GM21390 (cell line): ENCODE data around the gene RFFL.
"Not testable (repeated sequence)": the region's sequence is repeated elsewhere in the genome, so short reads cannot be mapped to it uniquely, and the experiment has no call there.

Experiments
- ATAC-seq: cut with Tn5 transposase; IDR thresholded peaks from one replicate; pipeline ENCODE4 v1.9.1; 2021; ENCODE audit not compliant: unreplicated experiment

RFFL gene, protein sequence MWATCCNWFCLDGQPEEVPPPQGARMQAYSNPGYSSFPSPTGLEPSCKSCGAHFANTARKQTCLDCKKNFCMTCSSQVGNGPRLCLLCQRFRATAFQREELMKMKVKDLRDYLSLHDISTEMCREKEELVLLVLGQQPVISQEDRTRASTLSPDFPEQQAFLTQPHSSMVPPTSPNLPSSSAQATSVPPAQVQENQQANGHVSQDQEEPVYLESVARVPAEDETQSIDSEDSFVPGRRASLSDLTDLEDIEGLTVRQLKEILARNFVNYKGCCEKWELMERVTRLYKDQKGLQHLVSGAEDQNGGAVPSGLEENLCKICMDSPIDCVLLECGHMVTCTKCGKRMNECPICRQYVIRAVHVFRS

DNA sequence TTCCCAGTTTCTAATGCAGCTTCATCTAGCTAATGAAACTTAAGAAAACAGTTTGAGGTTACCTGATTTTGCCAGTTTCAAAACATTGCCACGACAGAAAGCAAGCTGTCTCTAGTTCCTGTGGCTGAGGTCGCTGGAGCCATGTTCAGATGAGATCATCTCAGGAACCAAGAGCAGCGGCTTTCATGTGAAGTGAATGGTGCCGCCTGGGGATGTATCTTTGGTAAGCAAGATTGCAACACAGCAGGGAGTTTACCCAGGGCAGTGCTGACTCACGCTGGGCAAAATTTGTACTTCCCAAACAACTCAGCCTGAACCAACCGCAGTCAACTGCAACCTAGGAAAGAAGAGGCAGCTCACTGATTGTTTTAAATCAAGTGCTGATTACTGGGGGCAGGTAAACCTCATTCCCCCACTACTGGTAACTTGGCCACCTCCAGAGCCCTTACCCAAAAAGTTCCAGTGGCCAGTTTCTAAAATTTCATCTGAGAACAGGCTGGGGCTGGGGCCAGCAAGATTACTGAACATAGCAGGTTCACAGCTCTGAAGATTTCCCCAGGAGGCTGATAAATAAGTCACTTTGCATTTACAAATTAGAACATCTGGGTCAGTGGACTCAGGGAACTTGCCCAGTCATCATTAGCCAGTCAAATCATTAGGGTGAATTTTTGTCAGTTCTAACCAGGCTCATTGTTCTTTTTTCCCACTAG lies at the start of gene RFFL:
Gene RFFL (minus strand): TSS at position 194 of the 710 bp plus-strand sequence. CDS start 37,154 bp downstream, outside the sequence.
- ATAC-seq = peak; percentile 83

DNA sequence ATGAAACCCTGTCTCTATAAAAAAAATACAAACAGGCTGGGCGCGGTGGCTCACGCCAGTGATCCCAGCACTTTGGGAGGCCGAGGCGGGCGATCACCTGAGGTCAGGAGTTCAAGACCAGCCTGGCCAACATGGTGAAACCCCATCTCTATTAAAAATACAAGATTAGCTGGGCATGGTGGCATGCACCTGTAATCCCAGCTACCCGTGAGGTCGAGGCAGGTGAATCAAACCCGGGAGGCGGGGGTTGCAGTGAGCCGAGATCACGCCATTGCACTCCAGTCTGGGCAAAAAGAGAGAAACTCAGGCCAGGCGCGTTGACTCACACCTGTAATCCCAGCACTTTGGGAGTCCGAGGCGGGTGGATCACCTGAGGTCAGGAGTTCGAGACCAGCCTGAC lies 47.3 kb upstream of the RFFL start:
- not testable (repeated sequence) for ATAC-seq

DNA sequence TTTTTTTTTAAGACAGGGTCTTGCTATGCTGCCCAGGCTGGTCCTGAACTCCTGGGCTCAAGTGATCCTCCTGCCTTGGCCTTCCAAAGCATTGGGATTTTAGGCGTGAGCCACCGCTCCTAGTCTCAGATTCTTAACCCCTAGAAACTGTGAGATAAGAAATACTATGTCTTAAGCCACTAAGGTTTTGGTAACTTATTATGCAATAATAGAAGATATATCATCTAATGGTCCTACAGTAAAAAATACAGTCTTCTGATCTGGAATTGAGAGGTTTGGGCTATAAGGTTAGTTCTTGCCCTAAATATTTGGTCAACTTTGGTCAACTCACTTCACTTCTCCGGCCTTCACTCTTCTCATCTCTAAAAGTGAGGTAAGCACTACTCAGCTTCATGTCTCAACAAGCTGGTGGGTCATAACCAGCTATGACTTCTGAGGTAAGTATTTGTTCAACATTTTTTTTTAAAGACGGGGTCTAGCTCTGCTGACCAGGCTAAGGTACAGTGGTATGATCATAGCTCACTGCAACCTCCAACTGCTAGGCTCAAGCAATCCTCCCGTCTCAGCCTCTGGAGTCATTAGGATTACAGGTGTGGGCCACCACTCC lies 41.4 kb upstream of the RFFL start:
- no peak for ATAC-seq

DNA sequence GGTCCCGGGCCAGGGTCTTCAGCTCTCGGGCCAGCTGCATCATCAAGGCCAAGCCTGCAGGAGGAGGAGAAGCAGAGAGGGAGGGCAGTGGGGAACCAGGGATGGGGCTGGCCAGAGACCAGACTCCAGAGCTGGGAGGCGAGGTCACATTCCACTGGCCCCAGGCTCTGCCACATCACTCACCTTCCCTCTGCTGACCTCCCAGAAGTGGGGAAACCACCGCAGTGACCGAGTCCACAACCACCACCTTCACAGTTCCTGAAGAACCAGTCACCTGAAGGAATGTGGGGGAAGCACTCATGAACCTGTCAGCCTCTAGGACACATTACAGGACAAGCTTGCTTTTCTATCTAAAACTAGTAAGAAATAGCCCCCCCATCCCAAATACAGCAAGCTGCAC lies 39.8 kb upstream of the RFFL start:
- no peak for ATAC-seq

DNA sequence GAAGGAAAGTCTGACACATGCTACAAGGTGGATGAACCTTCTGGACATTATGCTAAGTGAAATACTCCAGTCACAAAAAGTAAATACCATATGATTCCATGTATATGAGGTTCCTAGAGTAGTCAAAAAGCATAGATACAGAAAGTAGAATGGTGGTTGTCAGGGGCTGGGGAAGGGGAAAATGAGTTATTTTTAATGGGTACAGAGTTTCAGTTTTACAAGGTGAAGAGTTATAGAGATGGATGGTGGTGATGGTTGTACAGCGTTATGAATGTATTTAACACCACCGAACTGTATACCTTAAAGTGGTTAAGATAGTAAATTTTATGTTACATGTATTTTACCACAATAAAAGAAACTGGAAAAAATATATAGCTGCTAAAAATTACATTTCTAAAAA lies 38.2 kb upstream of the RFFL start:
- ATAC-seq = no peak

DNA sequence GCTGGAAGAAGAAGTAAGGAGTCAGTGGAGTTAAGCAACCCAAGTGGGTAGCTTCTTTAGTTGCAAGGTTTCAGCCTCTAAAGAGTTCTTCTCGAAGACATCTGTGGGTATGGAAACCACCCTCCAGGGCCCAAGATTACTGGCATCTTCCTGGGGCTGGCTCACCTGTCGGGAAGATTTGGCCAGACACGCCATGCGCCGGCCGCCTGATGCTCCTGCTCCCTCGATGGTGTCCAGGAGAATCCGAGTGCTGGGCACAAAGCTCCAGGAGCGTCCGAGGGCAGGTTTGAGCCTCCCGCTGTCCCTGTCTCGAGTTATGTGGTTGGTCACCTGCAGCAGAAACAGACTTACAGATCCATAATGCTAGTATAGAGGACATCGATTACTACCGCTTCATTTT lies 37.5 kb upstream of the RFFL start:
- ATAC-seq = no peak

DNA sequence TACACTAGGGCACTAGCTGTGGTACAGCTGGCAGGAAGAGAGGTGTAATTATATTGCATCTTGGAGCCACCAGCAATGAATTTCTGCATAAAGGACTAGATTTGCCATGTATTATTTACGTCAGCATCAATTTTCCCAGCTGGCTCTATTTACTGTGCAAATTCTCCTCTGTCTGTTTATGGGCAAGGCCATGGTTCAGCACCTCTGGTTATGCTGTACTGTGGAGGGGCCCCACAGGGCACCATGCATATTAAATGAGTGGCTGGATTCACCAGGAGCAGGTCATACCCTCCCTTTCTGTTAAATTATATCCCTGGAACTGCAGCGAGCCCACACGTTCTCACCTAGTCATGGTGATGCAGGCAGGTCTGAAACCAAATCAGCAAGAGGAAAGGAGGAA lies 36.4 kb upstream of the RFFL start:
- ATAC-seq = no peak

DNA sequence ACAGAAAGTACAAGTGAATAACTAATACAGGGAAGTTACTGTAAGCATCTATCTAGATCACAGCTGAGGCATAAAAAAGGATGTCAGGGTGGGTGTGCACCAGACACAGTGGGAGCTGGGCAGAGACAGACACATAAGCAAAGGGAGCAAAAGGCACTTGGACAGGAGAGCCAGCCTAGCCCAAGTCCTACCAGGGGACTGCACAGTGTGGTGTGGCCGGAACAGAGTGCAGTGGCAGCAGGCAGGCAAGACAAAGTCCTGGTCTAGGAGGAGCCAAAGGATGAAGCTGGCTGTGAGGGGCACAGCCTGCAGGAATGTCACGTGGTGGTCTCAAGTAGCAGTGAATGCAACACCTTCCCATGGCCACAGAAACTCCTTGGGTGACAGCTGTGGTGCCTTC lies 34.3 kb upstream of the RFFL start:
- ATAC-seq = no peak

DNA sequence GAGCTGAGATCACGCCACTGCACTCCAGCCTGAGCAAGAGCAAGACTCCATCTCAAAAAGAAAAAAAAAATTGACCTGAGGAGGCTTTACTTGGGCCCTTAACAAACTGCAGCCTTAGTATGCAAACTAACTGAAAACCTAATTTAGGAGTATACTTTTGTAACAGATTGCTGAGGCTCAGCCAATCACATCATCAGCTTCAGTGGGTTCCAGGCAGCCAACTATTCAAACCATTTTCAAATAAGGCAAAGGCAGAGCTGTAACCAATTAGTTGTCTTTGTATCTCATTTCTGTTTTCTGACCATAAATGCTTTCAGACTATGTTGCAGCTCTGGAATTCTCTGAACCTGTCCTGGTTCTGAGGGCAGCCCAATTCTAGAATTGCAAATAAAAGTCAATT lies 32.2 kb upstream of the RFFL start:
- ATAC-seq = no peak

DNA sequence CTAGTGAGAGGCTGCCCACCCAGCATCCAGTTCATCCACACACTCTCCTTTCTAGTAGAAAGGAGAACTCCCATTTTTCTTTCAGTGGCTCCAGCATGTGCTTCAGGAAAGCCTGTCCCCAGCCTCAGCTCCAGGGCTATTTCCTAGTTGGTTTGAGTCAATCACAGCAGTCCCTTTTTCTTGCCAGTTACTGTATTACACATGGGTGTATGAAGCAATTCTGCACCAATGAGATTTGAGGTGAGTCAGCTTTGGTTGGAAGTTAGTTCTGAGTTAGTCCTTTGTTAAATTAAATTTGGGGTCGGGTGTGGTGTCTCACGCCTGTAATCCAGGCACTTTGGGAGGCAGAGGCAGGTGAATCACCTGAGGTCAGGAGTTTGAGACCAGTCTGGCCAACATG lies 31.4 kb upstream of the RFFL start:
- ATAC-seq = no peak

DNA sequence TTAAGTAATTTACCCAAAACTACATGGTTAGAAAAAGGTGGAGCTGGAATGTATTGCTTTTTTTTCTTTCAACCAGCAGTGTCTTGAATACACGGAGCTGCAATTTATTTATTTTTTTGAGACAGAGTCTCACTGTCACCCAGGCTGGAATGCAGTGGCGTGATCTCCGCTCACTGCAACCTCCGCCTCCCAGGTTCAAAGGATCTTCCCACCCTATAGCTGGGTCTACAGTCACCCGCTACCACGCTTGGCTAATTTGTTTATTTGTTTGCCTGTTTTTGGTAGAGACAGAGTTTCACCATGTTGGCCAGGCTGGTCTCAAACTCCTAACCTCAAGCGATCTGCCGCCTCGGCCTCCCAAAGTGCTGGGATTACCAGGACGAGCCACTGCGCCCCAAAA lies 27.2 kb upstream of the RFFL start:
- not testable (repeated sequence) for ATAC-seq

DNA sequence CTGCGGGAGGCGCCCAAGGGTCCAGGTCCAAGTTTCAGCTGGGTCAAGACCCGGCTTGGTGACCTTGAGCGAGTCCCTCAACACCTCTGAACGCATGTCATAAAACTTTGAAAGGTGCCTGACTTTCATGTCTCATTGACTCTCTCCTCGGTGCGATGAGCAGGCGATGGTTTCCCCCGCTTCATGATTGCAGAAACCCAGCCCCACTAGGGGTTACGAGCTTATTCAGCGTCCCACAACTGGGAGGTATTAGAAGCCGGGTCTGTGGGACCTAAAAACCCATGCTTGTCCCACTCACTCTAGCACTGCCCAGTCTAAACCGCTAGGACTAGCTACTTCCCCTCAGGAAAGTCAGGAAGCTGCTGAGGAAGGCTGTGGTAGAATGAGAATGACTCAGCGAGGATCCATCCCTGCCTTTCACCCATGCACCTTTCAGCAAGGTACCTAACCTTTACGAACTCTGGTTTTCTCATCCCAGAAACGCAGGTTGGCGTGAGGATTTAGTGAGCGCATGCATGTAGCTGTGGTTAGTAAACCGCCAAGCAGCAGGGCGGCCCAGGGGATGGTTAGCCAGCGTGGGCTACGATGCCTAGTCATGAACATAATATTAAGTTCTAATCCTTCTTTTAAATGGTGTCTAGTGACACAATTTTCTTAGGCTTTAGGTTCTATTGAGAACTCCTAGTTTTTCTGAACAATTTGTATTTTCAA lies 26.2 kb upstream of the RFFL start:
- peak; percentile 23 for ATAC-seq

DNA sequence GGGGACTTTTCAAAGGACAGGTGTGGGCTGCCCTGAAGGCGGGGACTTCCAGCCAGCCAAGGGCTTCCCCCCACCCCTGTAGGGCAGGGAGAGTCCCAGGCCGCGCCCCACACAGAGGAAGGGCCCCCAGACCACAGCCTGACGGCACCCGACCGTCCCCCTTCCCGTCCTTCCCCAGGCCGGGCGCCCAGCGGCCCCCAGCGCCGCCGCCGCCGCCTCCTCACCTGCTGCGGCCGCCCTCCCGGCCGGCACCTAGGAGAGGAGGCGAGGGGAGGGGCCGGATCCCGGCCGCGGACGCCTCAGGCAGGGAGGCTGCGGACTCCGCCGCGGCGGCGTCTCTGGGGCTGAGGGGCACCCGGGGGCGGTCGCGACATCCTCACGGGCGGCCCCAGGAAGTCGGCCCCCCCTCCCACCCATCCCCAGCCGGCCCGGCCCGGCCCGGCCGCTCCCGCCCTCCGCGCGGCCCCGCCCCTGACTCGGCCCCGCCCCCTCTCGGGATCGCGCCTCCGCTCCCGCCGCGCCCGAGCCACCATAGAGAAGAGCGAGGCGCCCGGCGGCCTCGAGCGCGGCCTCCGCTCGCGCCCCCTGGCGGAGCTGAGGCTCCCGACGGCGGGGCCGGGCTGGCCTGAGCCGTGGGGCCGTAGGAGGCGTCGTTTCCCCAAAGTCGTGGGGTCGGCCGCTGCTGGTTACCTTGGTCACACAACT lies 25.5 kb upstream of the RFFL start:
- ATAC-seq = peak; percentile 65

DNA sequence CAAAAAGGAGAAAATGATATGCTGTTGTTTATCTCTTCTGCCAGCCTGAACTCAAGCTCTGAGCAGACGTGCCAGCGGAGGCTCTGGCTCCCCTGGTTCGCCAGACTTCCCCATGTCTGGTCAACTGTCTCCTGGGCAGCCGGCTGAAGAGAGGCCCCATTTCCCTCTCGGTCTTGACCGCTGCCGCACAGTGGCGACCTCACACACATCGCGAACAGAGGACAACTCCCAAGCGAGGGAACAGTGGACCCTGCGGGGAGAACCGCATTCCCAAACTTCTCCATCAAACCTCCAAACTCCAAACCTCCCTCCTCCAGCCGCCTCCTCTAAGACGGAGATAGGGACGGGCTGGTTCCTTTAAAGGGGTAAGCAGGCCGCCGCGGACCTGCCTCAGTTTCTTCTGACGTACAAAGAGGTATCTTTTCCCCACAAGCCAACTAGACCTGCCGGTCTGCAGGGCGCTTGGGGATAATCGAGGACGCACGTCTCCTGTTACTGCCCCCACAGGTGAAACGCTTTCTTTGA lies 24.9 kb upstream of the RFFL start:
- ATAC-seq = no peak

DNA sequence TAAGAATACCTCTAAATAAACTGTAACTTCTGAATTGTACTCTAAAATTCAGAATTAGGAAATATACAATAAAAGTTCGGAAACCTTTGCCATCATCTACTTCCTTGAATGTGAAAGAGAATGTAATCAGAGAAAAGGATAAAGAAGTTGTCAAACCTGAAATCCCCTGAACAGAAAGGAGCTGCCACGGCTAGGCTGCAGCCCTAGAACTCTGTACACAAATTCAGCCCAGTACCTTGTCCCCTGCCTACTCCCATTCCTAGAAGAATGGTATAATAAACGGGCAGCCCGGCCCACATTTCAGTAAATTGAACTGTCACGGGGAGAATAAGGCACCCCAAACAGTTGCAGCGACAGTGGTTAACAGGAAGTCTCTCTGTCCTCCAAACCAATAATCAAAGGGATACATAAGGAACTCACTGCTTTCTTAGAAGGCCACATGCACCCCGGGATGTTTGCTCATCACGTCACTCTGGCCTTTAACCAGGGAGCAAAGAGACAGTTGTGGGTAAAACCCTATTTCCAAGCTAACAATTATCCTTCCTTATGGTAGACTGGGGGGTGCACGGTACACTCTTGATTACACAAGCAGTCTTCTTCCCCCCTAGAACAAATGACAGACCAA lies 24.3 kb upstream of the RFFL start:
- ATAC-seq = no peak

DNA sequence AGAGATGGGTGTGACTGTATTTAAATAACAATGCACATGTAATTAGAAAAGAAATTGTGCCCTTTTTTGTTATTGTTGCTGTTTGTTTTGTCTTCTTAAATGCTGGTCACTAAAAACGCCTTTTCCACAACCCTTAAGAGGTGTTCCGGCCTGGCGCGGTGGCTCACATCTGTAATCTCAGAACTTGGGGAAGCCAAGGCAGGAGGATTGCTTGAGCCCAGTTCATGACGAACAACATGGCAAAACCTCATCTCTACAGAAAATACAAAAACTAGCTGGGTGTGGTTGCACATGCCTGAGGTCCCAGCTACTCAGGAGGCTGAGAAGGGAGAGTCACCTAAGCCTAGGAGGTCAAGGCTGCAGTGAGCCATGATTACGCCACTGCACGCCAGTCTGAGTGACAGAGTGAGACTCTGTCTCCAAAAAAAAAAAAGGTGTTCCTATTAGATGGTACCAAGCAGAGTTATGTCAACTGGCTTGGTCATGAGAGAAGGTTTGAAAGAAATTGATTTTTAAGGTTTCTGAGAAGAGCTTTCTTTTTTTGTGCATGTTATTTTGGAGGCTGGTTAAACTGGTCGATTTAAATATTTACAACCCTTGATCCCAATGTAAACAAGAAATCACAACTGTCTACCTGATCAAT lies 23.5 kb upstream of the RFFL start:
- ATAC-seq = no peak

DNA sequence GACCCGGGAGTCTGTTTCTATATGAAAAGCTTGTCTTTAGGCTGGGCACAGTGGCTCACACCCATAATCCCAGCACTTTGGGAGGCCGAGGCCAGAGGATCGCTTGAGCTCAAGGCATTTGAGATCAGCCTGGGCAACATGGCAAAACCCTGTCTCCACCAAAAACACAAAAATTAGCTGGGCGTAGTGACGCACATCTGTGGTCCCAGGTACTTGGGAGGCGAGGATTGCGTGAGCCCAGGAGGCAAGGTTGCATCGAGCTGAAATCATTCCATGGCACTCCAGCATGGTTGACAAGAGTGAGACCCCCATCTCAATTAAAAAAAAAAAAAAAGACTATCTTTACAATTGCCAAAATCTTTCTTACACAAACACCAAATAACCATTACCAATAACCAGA lies 22.7 kb upstream of the RFFL start:
- ATAC-seq = no peak

DNA sequence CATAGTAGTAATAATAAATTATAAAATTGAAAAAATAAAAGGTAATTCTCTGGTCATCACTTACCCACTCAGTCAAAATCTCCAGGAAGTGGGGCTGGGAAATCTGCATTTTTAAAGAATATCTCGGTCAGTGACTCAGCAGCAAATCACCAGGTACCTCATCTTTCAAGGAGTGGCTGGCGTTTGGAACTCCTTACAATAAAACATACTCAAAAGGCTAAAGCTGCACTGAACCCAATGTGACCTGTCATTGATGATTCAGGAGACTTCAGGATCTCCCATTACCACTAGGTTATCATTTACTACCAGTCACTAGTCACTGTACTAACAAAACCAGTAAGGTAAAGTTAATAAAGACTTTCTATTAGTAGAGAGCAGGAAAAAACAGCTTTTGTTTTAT lies 21.5 kb upstream of the RFFL start:
- no peak for ATAC-seq

DNA sequence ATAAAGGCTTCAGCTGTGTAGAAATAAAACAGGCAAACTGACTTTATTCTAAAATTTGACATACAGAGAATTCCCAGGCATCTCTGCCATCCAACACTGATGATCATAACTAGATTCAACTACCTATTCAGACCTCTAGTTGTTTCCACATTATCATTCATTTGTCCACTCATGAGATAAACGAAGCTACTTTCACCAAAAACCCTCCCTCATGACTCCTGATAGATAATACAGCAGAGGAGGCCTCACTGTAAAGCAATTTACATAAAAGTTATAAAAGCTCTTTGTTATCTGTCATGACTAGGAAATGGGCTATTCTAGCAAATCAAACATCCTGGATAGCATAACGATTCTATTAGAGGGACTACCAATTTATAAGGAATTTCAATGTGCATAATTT lies 19.6 kb upstream of the RFFL start:
- no peak for ATAC-seq
